NCI-H2171 treated with DMSO at 0.1 percent for 48 hours (cell line): ENCODE measurements around the gene INSYN2B.
"Not testable (repeated sequence)": the region's sequence is repeated elsewhere in the genome, so short reads cannot be mapped to it uniquely, and the experiment has no call there.

Experiments used
- DNase-seq: peaks from one replicate; lab custom pipeline; 2025; lab: John Stamatoyannopoulos, UW

The INSYN2B gene

DNA sequence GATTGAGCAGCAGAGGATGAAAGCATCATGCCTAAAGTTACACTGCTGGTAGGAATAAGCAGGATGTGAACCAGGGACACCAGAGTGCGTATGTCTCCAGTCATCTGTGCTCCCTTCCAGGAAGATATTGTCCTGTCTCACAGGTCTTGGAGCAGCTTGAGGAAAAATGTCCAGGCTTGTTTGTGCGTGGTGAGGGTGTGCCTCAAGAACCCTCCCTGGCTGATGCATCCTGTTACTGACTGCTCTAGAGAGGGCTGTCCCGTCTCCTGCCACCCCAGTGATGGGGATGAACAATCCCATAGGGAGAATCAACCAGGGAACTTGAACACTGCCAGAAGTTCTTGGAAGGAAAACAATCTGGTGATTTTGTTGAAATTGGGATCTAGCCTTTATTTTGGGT lies 132.0 kb downstream of the INSYN2B start:
- no peak for DNase-seq

GRCh38 chr5:169847519-169847918 lies 132.8 kb downstream of the INSYN2B start:
- no peak for DNase-seq

- DNase-seq, result no peak
Measured at GRCh38 chr5:169842699-169843098, 137.6 kb downstream of the INSYN2B start.

DNA sequence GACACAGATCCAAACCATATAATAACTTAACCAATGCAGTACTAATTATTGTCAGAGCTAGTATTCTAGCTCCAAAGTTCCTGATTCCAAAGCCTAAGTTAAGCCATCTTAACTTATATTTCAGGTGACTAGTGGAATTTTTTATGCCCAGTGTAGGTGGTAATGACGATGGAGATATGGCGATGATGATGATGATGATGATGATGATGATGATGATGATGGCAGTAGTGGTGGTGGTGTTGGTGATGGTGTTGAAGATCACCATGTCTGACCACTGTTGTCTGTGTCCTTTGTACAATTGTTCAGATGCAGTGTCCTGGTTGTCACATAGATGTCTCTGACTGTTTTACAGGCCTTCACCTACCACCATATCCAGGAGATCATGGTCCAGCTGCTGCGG lies 139.9 kb downstream of the INSYN2B start:
- DNase-seq, result no peak

- DNase-seq, result no peak
Measured at GRCh38 chr5:169838688-169839087, 141.6 kb downstream of the INSYN2B start.

- DNase-seq, result no peak
Measured at GRCh38 chr5:169837686-169838085, 142.6 kb downstream of the INSYN2B start.

- no peak for DNase-seq
Measured at GRCh38 chr5:169836835-169837536, 143.3 kb downstream of the INSYN2B start.

DNA sequence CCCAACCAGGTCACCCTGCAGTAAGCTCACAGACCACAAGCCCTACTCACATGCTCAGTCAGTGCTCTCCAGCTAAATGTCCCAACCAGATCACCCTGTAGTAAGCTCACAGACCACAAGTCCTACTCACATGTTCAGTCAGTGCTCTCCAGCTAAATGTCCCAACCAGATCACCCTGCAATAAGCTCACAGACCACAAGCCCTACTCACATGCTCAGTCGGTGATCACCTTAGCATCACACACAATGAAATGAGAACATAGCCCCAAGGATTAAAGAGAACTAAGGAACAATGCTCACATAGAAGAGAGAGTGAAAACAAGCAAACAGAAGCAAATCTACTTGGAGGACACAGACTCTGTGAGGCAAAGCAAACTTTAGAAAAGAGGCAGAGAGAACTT lies 145.8 kb downstream of the INSYN2B start:
- DNase-seq, result not testable (repeated sequence)

DNA sequence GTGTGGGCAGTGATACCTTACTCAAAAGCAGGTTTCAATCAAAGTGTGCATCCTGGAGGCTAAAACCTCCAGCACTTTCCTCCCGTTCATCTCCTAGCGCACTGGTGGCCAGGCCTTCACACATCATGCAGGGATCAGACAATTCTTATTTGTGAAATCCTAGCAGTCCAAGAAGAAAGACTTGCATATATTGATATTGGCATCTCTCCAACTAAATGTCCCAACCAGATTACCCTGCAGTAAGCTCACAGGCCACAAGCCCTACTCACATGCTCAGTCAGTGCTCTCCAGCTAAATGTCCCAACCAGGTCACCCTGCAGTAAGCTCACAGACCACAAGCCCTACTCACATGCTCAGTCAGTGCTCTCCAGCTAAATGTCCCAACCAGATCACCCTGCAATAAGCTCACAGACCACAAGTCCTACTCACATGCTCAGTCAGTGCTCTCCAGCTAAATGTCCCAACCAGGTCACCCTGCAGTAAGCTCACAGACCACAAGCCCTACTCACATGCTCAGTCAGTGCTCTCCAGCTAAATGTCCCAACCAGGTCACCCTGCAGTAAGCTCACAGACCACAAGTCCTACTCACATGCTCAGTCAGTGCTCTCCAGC lies 146.5 kb downstream of the INSYN2B start:
- not testable (repeated sequence) for DNase-seq

DNA sequence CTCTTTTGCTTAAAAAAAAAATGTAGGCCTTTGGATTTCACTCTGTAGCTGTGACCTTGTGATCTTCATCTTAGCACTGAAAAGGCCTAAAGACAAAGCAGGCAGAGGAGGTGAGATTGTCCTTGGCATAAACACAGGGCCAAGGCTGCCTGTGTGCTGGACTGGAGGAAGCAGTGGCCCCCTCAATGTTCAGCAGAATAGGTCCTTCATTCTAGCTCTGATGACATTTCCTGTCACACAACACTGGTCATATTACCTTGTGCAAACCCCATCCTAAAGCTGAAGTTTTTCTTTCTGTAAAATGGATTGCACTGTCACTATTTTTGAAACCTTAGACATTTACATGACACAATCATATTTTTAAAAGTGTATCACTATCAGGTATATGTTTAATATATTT lies 147.4 kb downstream of the INSYN2B start:
- no peak for DNase-seq

- no peak for DNase-seq
Measured at GRCh38 chr5:169832304-169832703, 148.0 kb downstream of the INSYN2B start.

DNA sequence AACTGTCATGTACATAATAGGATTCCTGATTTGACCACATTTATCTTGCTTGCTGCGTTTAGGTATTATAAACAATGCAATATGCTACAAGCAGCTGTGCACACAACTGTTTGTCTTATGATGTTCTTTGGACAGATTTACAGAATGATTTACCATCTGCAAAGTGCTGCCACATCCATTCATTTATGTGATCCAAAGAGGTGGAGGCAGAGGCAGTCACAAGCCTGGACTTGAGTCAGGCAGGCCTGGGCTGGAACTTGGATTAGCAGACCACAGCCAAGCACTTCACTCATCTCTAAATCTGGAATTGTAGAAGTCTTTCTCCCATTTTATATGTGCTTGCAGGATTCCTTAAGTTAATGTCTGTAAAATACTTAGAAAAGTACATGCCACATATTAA lies 149.0 kb downstream of the INSYN2B start:
- DNase-seq, result peak; percentile 83

- no peak for DNase-seq
Measured at GRCh38 chr5:169828385-169828784, 151.9 kb downstream of the INSYN2B start.

- no peak for DNase-seq
Measured at GRCh38 chr5:169827769-169828168, 152.5 kb downstream of the INSYN2B start.

GRCh38 chr5:169826618-169827017 lies 153.7 kb downstream of the INSYN2B start:
- no peak for DNase-seq

GRCh38 chr5:169817031-169817430 lies 163.3 kb downstream of the INSYN2B start:
- no peak for DNase-seq

GRCh38 chr5:169814522-169814921 lies 165.8 kb downstream of the INSYN2B start:
- no peak for DNase-seq
